Osteoblast (primary cell): Measurements from ENCODE around the gene SGF29. TPM values are rescaled to one million over a fixed set of nuclear protein-coding genes. Genes with fewer than 3 reads are reported as not detected.
"Not testable (repeated sequence)": the region's sequence is repeated elsewhere in the genome, so short reads cannot be mapped to it uniquely, and the experiment has no call there.

Experiments used
- DNase-seq: peaks from one replicate; pipeline ENCODE4 v3.0.0; 2011; ENCODE audit warnings: low spot score, mixed read lengths; ENCODE audit not compliant: insufficient read length; ENCODE audit errors: missing footprints
- H2AFZ ChIP-seq: 2 replicates; pipeline ENCODE4 v1.6.0; 2011; ENCODE audit warnings: mild to moderate bottlenecking, low read length
- H3K27ac ChIP-seq: 2 replicates; pipeline ENCODE4 v1.5.1; 2011; ENCODE audit warnings: mild to moderate bottlenecking, low read depth, low read length, moderate library complexity
- H3K27me3 ChIP-seq: 2 replicates; pipeline ENCODE4 v1.6.0; 2012; ENCODE audit warnings: mild to moderate bottlenecking, control low read depth, inconsistent platforms, low read length, moderate library complexity; ENCODE audit not compliant: insufficient read depth
- H3K36me3 ChIP-seq: 2 replicates; pipeline ENCODE4 v1.5.1; 2011; ENCODE audit warnings: mild to moderate bottlenecking, low read length, control low read depth, moderate library complexity; ENCODE audit not compliant: insufficient read depth
- H3K4me1 ChIP-seq: 2 replicates; pipeline ENCODE4 v1.5.1; 2011; ENCODE audit warnings: mild to moderate bottlenecking, low read length, control low read depth, moderate library complexity; ENCODE audit not compliant: insufficient read depth
- H3K4me2 ChIP-seq: 2 replicates; pipeline ENCODE4 v1.6.0; 2011; ENCODE audit warnings: mild to moderate bottlenecking, low read length; ENCODE audit not compliant: insufficient read depth
- H3K4me3 ChIP-seq: fragments of 200-600 bp; sonication (generic); 3 replicates; pipeline ENCODE4 v1.5.1; 2012; ENCODE audit warnings: mild to moderate bottlenecking, low read length, inconsistent platforms; ENCODE audit not compliant: insufficient read depth
- H3K79me2 ChIP-seq: 2 replicates; pipeline ENCODE4 v1.6.0; 2012; ENCODE audit warnings: mild to moderate bottlenecking, low read length, control low read depth, inconsistent platforms; ENCODE audit not compliant: insufficient read depth
- H3K9me3 ChIP-seq: 2 replicates; pipeline ENCODE4 v1.5.1; 2011; ENCODE audit warnings: low read depth, low read length, control low read depth
- H4K20me1 ChIP-seq: 2 replicates; pipeline ENCODE4 v1.6.0; 2012; ENCODE audit warnings: mild to moderate bottlenecking, low read length, control low read depth; ENCODE audit not compliant: insufficient read depth
- CTCF ChIP-seq: IDR thresholded peaks from 2 replicates; pipeline ENCODE4 v1.5.1; 2011; ENCODE audit warnings: mild to moderate bottlenecking, low read depth, low read length, moderate library complexity; ENCODE audit errors: extremely low read depth
- total RNA-seq: library from RNA; depleted of rRNA; stranded (reverse); fragments of >200 nt; gene quantifications from 2 replicates; pipeline ENCODE4 v1.2.3, GENCODE V29; 2012

The SGF29 gene
- total RNA-seq, 1 donor: 13.4 TPM

- no peaks in the 10 kb centered on the region for H3K79me2 ChIP-seq
- H3K4me3 ChIP-seq: no peak overlapping the region
- H3K4me2 ChIP-seq: no peak overlapping the region
- H3K4me1 ChIP-seq: no peaks in the 10 kb centered on the region
- no peak overlapping the region for H2AFZ ChIP-seq
- H4K20me1 ChIP-seq: no peaks in the 10 kb centered on the region
- no peaks in the 10 kb centered on the region for H3K27me3 ChIP-seq
- H3K36me3 ChIP-seq: peaks cover 2% of the 10 kb centered on the region
- DNase-seq: no peak
- no peak overlapping the region for H3K27ac ChIP-seq
- no peak for TF ChIP-seq CTCF
- H3K9me3 ChIP-seq: no peaks in the 10 kb centered on the region
These were observed 39.3 kb downstream of the SGF29 start for GRCh38 chr16:28592979-28593553.

GRCh38 chr16:28595451-28595850 lies 41.7 kb downstream of the SGF29 start:
- not testable (repeated sequence) for H3K4me1 ChIP-seq

GRCh38 chr16:28596115-28596630 lies 42.5 kb downstream of the SGF29 start:
- no peak overlapping the region for H3K27ac ChIP-seq
- no peaks in the 10 kb centered on the region for H3K4me1 ChIP-seq
- no peaks in the 10 kb centered on the region for H3K9me3 ChIP-seq
- DNase-seq: peak; percentile 51
- no peak overlapping the region for H3K4me3 ChIP-seq
- H3K79me2 ChIP-seq: no peaks in the 10 kb centered on the region
- no peak overlapping the region for H3K4me2 ChIP-seq
- H3K36me3 ChIP-seq: no peaks in the 10 kb centered on the region
- H3K27me3 ChIP-seq: no peaks in the 10 kb centered on the region
- no peak for TF ChIP-seq CTCF
- no peaks in the 10 kb centered on the region for H4K20me1 ChIP-seq
- no peak overlapping the region for H2AFZ ChIP-seq

More at GRCh38 chr16:28595451-28595850, 41.7 kb downstream of the SGF29 start:
- not testable (repeated sequence) for H3K79me2 ChIP-seq, H3K4me2 ChIP-seq, H3K36me3 ChIP-seq, H3K27ac ChIP-seq, H3K27me3 ChIP-seq, H3K4me3 ChIP-seq, H2AFZ ChIP-seq, H3K9me3 ChIP-seq, DNase-seq, H4K20me1 ChIP-seq

GRCh38 chr16:28596840-28597691 lies 43.3 kb downstream of the SGF29 start, which contains the start of gene SULT1A2:
Gene SULT1A2 (minus strand): TSS chr16:28597050. CDS start chr16:28595930, 1,120 bp downstream.
- H3K4me2 ChIP-seq: no peak within 1 kb of the TSS
- no peak within 1 kb of the TSS for H3K27ac ChIP-seq
- H3K9me3 ChIP-seq: no peaks in the 10 kb centered on the region
- H3K4me1 ChIP-seq: no peaks in the 10 kb centered on the region
- no peaks in the 10 kb centered on the region for H4K20me1 ChIP-seq
- H3K4me3 ChIP-seq: no peak within 1 kb of the TSS
- no peaks in the 10 kb centered on the region for H3K36me3 ChIP-seq
- H3K79me2 ChIP-seq: no peaks in the 10 kb centered on the region
- H2AFZ ChIP-seq: no peak within 1 kb of the TSS
- H3K27me3 ChIP-seq: no peaks in the 10 kb centered on the region
- no peak for TF ChIP-seq CTCF
- DNase-seq: peak; percentile 66
